NCI-H446 treated with DMSO at 0.1 percent for 48 hours (cell line): ENCODE data around the gene EVI2A.
"Not testable (repeated sequence)": the region's sequence is repeated elsewhere in the genome, so short reads cannot be mapped to it uniquely, and the experiment has no call there.

Source experiments
- DNase-seq: peaks from one replicate; lab custom pipeline; 2025; lab: John Stamatoyannopoulos, UW

The EVI2A gene, protein sequence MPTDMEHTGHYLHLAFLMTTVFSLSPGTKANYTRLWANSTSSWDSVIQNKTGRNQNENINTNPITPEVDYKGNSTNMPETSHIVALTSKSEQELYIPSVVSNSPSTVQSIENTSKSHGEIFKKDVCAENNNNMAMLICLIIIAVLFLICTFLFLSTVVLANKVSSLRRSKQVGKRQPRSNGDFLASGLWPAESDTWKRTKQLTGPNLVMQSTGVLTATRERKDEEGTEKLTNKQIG

GRCh38 chr17:31321481-31321880, at the start of gene EVI2A:
Gene EVI2A, minus strand, starts transcription at chr17:31321622. Its CDS starts 2,609 bp downstream, at chr17:31319013.
- no peak for DNase-seq

DNA sequence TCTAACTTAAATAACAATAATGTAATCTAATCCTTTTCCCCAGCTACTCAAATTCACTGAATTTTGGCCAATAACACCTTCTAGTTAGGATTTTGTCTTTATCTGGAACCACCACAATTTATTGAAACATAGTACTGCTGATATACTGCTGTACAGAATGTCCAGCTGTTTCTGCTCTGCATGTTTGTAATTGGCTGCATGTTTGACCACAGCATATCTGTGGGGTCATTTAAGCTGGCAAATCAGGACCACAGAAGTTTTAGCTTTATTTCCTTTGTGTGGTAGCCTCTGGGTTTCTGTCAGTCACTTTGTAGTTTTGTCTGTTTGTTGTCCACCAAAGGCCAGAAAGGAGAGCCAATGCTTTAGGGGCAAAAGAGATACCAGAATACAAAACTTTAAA, 47.8 kb upstream of the EVI2A start:
- DNase-seq, result no peak

GRCh38 chr17:31366088-31366487, 44.7 kb upstream of the EVI2A start:
- DNase-seq, result no peak

GRCh38 chr17:31364012-31364411, 42.6 kb upstream of the EVI2A start:
- no peak for DNase-seq

DNA sequence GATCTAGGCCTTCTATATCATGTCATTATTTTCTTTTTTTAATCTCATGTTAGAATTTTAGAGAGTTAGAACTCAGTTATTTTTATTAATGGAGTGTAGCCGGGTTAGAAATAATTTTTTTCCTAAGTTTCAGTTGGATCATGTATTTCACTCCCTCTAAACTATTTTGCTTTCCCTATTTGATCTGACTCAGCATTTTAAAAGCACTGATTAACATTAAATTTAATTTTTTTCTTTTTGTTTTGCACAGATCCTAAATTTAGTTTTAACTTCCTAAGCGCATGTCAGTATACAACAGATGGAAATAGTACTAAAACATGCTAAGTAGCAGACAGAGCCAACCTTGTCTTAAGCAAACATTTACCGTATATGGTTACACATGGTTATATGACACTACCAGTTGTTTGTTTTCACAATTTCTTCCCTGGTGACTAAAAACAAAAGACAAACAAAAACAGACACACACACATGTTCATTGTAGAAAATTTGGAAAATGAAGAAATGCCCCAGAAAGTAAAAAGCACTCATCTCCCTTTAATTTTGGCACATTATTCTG, 36.5 kb upstream of the EVI2A start:
- DNase-seq, result no peak

DNA sequence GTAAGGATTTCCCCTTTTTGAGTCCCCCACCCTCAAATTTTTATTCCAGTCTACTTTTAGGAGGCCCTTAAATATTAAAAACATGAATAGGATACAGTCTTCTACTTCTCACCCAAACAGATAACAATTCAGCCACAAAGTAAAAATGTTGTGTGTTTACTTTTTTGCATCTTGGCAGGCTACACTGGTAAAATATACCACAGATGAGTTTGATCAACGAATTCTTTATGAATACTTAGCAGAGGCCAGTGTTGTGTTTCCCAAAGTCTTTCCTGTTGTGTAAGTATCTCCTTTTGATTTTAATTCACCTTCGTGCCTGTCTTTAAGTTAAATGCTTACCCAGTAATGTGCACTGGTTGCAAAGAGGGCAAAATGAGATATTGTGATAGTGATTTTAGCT, 35.7 kb upstream of the EVI2A start:
- DNase-seq, result no peak

- no peak for DNase-seq
These were observed 34.5 kb upstream of the EVI2A start for GRCh38 chr17:31355935-31356334.

DNA sequence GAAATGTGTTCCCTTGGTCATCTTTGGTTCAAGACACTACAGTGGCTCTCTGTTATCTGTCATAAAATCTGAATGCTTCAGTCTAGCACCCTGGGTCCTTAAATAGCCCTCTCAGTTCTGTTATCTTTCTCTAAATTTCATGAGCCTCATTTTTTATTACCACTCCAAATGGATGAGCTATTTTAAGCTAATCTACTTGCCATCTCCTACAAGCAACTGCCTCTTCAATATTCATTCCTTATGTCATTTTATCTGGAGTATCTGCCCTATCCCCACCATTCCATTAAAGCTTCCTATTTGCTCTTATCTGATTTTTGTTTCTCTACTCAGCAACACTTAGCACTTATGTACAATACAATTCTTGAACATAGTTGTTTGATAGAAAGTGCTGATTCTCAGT, 28.0 kb upstream of the EVI2A start:
- no peak for DNase-seq

- DNase-seq, result not testable (repeated sequence)
These were observed 23.8 kb upstream of the EVI2A start for GRCh38 chr17:31345191-31345747.

DNA sequence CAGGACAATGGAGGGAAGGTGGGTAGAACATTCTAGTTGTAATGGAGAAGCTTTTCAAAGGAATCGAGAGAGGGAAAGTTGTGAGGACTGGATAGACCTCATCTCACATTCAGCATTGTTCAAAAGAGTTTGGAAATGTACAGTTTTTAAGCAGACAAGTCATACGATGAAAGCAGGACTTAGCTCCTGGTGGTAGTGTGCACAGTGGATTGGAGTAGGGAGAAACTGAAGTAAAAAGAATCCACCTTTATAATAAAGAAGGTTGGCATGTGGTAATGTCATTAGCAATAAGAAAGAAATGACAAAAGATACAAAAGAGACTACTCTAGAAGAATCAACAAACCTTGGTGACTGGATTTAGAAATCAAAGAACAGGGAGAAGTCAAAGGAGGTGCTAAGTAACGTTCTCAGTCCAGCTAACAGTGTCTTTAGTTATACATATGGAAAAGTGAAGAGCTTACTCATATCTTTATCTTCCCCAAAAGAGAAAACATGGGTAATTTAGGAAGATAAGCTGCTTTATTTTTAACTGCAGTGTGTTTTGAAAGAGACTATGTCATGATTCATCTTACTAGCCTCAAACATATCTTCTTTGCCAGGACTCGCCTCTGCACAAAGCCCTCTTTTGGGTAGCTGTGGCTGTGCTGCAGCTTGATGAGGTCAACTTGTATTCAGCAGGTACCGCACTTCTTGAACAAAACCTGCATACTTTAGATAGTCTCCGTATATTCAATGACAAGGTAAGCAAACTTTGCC, 18.7 kb upstream of the EVI2A start:
- no peak for DNase-seq

DNA sequence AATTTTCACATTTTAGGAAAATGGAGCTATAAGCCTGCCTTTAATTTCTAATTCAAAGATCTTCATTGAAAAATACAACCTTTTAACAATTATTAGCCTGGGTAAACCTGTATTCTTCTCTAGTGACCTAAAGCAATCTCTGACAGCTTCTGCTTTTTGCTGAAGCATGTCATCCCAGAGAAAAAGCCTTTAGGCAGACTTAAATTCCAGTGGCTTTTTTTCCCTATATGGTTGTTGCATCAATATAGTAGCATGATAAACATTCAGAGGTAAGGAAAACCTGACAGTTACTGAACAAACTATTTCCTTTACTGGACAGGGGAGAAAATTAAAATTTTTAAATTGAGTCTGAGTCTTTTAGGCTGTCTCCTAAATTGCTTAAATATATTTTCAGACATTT, 7.8 kb upstream of the EVI2A start:
- no peak for DNase-seq

- no peak for DNase-seq
These were observed 6.7 kb upstream of the EVI2A start for GRCh38 chr17:31328160-31328535.

DNA sequence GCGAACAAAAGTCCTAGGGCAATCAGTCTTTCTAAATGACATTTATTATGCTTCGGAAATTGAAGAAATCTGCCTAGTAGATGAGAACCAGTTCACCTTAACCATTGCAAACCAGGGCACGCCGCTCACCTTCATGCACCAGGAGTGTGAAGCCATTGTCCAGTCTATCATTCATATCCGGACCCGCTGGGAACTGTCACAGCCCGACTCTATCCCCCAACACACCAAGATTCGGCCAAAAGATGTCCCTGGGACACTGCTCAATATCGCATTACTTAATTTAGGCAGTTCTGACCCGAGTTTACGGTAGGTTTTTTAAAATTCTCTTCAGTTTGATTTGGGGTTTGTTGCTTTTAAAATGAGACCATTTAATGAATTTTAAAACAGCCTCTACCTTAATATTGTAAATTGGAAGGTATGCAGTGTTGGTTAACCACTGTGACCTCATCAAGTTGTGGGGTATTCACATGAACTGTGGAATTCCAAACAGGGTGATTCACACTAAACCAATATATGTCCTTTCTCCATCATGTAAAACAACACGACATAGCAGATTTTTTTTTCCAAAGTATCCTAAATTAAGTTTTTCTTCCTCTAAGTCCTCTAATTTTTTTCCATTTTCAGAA, 6.2 kb upstream of the EVI2A start:
- no peak for DNase-seq

DNA sequence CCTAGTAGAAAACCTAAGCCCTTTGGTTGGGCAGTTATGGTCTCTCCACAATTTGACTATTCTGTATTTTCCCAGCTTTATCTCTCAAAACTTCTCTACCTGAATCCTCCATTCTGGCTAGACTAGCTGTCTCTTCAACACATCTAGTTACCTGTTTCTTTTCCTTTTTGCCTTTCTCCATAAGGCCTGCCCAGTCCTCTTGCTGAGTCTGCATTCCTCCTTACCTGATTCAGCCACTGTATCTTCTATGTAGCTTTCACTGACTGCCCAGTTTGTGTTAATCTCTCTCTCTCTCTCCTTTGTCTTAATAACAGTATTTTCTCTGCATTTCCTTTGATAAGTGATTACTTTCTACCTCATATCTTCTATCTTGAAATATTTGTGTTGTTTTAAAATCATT, 2.1 kb upstream of the EVI2A start:
- DNase-seq, result no peak

- no peak for DNase-seq
These were observed 544 bp upstream of the EVI2A start for GRCh38 chr17:31321966-31322365.

GRCh38 chr17:31320791-31321190, 631 bp downstream of the EVI2A start:
- no peak for DNase-seq

DNA sequence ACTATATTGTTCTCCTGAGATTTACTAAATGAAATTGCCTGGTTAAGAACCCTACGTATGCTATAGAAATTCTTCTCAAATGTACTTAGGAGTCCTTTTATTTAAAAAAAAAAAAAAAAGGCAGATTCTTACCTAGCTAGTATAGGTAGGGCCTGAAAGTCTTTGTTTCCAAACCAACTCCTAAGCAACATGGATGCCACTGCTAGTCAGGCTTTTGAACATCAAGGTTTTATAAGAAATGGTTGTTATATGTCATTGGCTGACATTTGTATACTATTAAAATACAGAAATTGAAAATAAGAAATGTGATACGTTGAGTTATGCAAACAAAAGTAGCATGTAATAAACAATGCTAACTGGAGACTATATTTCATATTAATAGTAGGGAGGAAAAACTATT, 1.2 kb downstream of the EVI2A start:
- DNase-seq, result no peak

DNA sequence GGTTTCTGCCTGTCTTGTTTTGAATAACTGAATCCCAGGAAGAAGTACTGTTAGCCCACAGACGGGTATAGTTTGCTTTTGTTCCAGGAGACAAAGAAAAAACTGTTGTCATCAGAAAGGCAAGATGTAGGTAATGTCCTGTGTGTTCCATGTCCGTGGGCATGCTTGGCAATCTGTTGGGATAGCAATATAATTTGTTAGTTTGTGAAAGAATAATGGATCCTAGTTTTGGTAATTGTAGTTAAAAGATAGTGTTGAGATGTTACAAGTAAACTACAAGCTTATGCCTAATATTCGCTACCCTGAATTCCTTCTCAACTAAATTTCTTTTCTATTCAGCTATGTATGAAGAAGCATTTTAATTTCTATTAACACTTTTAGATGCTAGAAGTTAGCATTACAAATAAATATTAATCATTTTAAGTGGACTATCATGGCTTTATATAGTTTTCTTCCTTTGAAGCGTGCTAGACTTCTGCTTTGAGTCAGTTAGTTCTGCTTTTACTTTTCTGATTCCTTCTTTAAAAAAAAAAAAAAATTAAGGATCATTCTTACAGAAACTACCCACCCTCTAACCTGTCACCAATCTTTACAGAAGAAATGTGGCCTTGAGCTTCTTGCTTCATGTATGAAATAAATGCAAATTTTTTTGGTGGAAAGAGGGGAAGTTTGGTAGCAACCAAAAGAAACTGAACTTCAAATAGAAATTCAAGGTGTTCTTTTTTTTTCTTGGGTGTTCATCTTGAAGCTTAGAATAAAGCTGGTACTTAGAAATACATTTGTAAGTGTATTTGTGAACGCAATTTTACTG, 2.4 kb downstream of the EVI2A start:
- DNase-seq, result no peak

- DNase-seq, result peak; percentile 20
These were observed 3.1 kb downstream of the EVI2A start for GRCh38 chr17:31318298-31318801.

GRCh38 chr17:31314782-31315100, 6.7 kb downstream of the EVI2A start:
- no peak for DNase-seq

DNA sequence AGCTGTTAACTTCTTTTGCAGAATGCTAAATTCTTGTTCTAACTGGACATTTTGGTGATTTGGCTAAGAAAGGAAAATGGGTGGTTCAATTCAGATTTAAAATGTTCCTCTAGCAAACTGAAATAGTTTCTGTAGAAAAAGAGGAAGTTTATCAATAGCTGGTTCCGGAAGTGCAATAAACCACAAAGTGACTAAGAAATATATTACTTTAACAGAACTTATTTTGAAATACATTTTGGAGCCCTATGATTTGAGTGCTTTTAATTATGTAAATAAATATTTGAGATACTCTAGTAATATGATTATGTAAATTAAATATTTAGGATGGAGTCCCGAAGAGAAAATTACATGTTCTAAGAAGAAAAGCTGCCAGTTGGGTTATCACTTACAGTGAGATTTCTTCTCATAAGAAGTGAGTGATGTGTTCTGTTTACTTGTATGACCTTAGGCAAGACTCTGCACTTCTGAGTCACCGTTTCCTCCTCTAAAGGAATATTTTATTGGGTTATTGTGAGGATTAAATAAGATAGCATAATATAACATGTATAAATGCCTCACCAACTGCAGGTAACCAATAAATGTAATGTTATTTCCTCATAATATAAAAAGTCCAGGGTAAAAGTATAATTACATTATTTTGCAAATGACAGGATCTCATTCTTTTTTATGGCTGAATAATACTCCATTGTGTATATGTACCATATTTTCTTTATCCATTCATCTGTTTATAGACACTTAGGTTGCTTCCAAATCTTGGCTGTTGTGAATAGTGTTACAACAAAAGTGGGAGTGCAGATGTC, 7.2 kb downstream of the EVI2A start, which contains the start of gene EVI2B:
Gene EVI2B, minus strand, starts transcription at position 73 of the 800 bp plus-strand sequence. CDS start 8,445 bp downstream, outside the sequence.
- DNase-seq, result no peak
